IMR-90 (cell line): ENCODE results near the gene HDHD5. TPM values are rescaled to one million over a fixed set of nuclear protein-coding genes. Genes with fewer than 3 reads are reported as not detected.

Experiments used
- ATAC-seq: fragments of 200-7000 bp; cut with Tn5 transposase; 2 replicates; pipeline ENCODE4 v1.9.1; 2020; ENCODE audit warnings: low read depth, mild to moderate bottlenecking, moderate library complexity
- BruUV-seq: library from RNA; stranded (reverse); fragments of 400-500 nt; replicated peaks from 2 replicates; lab custom pipeline; 2021; lab: Mats Ljungman, UMichigan
- CTCF ChIA-PET: fragments of 300-600 bp; formaldehyde crosslinking; extraction: SDS; loops from one replicate; lab custom pipeline; 2021; ENCODE audit warnings: antibody characterized with exemption; lab: Yijun Ruan, JAX
- POLR2A ChIA-PET: fragments of 300-600 bp; sonication (Branson Sonifier 250); formaldehyde crosslinking; loops from one replicate; lab custom pipeline; 2022; ENCODE audit warnings: antibody characterized with exemption; ENCODE audit not compliant: unreplicated experiment; lab: Charles Lee
- DNase-seq: peaks from one replicate; pipeline ENCODE4 v3.0.0; 2013
- H2AFZ ChIP-seq: replicated peaks from 2 replicates; pipeline ENCODE3; 2013; ENCODE audit warnings: low read length, mild to moderate bottlenecking; ENCODE audit not compliant: poor library complexity
- H2AK5ac ChIP-seq: 2 replicates; pipeline ENCODE4 v1.6.1; 2013; ENCODE audit warnings: low read depth, low read length, inconsistent platforms
- H2AK9ac ChIP-seq: replicated peaks from 2 replicates; pipeline ENCODE3; 2013; ENCODE audit warnings: mild to moderate bottlenecking, low read depth, low read length, moderate library complexity; ENCODE audit not compliant: poor library complexity
- H2BK120ac ChIP-seq: 2 replicates; pipeline ENCODE4 v1.6.1; 2013; ENCODE audit warnings: low read depth, low read length, inconsistent platforms
- H2BK15ac ChIP-seq: 3 replicates; pipeline ENCODE4 v1.6.1; 2013; ENCODE audit warnings: low read depth, low read length, inconsistent platforms
- H2BK20ac ChIP-seq: 2 replicates; pipeline ENCODE4 v1.6.1; 2013; ENCODE audit warnings: low read depth, mild to moderate bottlenecking, inconsistent platforms, low read length, moderate library complexity
- H2BK5ac ChIP-seq: 2 replicates; pipeline ENCODE4 v1.6.1; 2013; ENCODE audit warnings: mild to moderate bottlenecking, low read depth, low read length, inconsistent platforms; ENCODE audit not compliant: poor library complexity, severe bottlenecking
- H3K14ac ChIP-seq: replicated peaks from 2 replicates; pipeline ENCODE4 v1.6.1; 2013; ENCODE audit warnings: low read depth, low read length, inconsistent platforms
- H3K18ac ChIP-seq: 2 replicates; pipeline ENCODE4 v1.6.1; 2013; ENCODE audit warnings: low read depth, low read length, control low read depth
- H3K23ac ChIP-seq: 2 replicates; pipeline ENCODE4 v1.6.1; 2013; ENCODE audit warnings: low read depth, low read length, inconsistent platforms
- H3K27ac ChIP-seq: 2 replicates; pipeline ENCODE4 v1.5.1; 2013; ENCODE audit warnings: mild to moderate bottlenecking, control low read depth, low read length; ENCODE audit not compliant: insufficient read depth
- H3K27me3 ChIP-seq: 2 replicates; pipeline ENCODE4 v1.6.1; 2013; ENCODE audit warnings: low read length; ENCODE audit not compliant: control insufficient read depth, insufficient read depth
- H3K36me3 ChIP-seq: 2 replicates; pipeline ENCODE4 v1.6.1; 2013; ENCODE audit warnings: low read length, mixed read lengths; ENCODE audit not compliant: control insufficient read depth, insufficient read depth
- H3K4ac ChIP-seq: 2 replicates; pipeline ENCODE4 v1.6.1; 2013; ENCODE audit warnings: low read depth, low read length, inconsistent platforms
- H3K4me1 ChIP-seq: 2 replicates; pipeline ENCODE4 v1.6.1; 2013; ENCODE audit warnings: low read length, mixed read lengths; ENCODE audit not compliant: control insufficient read depth, insufficient read depth
- H3K4me2 ChIP-seq: 2 replicates; pipeline ENCODE4 v1.6.1; 2013; ENCODE audit warnings: low read depth, mild to moderate bottlenecking, control low read depth, low read length, moderate library complexity
- H3K4me3 ChIP-seq: 2 replicates; pipeline ENCODE4 v1.5.1; 2013; ENCODE audit warnings: low read depth, mild to moderate bottlenecking, control low read depth, low read length, moderate library complexity; ENCODE audit not compliant: insufficient read depth
- H3K56ac ChIP-seq: 2 replicates; pipeline ENCODE4 v1.6.1; 2013; ENCODE audit warnings: low read length, inconsistent platforms; ENCODE audit not compliant: insufficient read depth; ENCODE audit errors: extremely low read depth
- H3K79me1 ChIP-seq, 2 experiments: 2 replicates each; pipeline ENCODE4 v1.6.1; 2013; ENCODE audit warnings: low read length in 2 of 2, inconsistent platforms in 1 of 2, low read depth in 1 of 2
- H3K9ac ChIP-seq: 2 replicates; pipeline ENCODE4 v1.6.1; 2013; ENCODE audit warnings: low read depth, low read length, control low read depth
- H3K9me1 ChIP-seq: 2 replicates; pipeline ENCODE4 v1.6.1; 2013; ENCODE audit warnings: low read length, inconsistent platforms; ENCODE audit not compliant: insufficient read depth
- H3K9me3 ChIP-seq: 2 replicates; pipeline ENCODE4 v1.6.1; 2013; ENCODE audit warnings: low read length; ENCODE audit not compliant: control insufficient read depth, insufficient read depth
- H4K20me1 ChIP-seq: 2 replicates; pipeline ENCODE4 v1.6.1; 2013; ENCODE audit warnings: low read length, inconsistent platforms; ENCODE audit not compliant: insufficient read depth
- H4K5ac ChIP-seq: 2 replicates; pipeline ENCODE4 v1.6.1; 2013; ENCODE audit warnings: mild to moderate bottlenecking, low read depth, low read length, control low read depth
- H4K8ac ChIP-seq, 2 experiments: 2 replicates each; pipeline ENCODE4 v1.6.1; 2013; ENCODE audit warnings: low read depth in 2 of 2, low read length in 2 of 2, control low read depth in 1 of 2, inconsistent platforms in 1 of 2
- H4K91ac ChIP-seq: 2 replicates; pipeline ENCODE4 v1.6.1; 2013; ENCODE audit warnings: low read depth, low read length, inconsistent platforms; ENCODE audit not compliant: insufficient read depth
- RCOR1 ChIP-seq: IDR thresholded peaks from 2 replicates; pipeline ENCODE4 v1.6.1; 2012; ENCODE audit warnings: mild to moderate bottlenecking, low read length, improper control_type of control experiment; ENCODE audit not compliant: insufficient replicate concordance
- WGBS, 2 experiments: methylation state at CpG; one replicate each; pipeline versions ENCODE4 v1.1.5 to v1.1.7; 2013; ENCODE audit warnings: missing lambda C conversion rate in 2 of 2; ENCODE audit not compliant: insufficient read length in 1 of 2; ENCODE audit errors: extremely low coverage in 2 of 2; 5-methylcytosine and 5-hydroxymethylcytosine counted together
- dilution Hi-C: fragments of 300-500 bp; cut with HindIII; formaldehyde crosslinking; loops from one replicate; pipeline ENCODE4 v1.14.3; 2018; ENCODE audit warnings: low sequenced_read_pairs; ENCODE audit not compliant: unreplicated experiment
- in situ Hi-C: fragments of 300-500 bp; cut with MboI; formaldehyde crosslinking; loops from 3 replicates; pipeline ENCODE4 v1.14.3; 2019; ENCODE audit warnings: low sequenced_read_pairs, inconsistent platforms, mixed read lengths
- intact Hi-C: fragments of 100-400 bp; cut with micrococcal nuclease; formaldehyde crosslinking; loops from 2 replicates; pipeline ENCODE4 v1.10.0; 2022
- polyA plus RNA-seq, 3 experiments: library from polyadenylated mRNA; depleted of rRNA; stranded (reverse); fragments of >200 nt; gene quantifications; 2 replicates each; pipeline ENCODE4 v1.2.3, GENCODE V29; 2012; ENCODE audit warnings: low replicate concordance in 1 of 3
- total RNA-seq: library from RNA; depleted of rRNA; stranded (reverse); fragments of >200 nt; gene quantifications from 2 replicates; pipeline ENCODE4 v1.2.3, GENCODE V29; 2012

The HDHD5 gene
- total and polyA plus RNA-seq, 2 of the 4 experiments (the other 2 are of a cell fraction): 31.9 to 37.5 TPM

DNA sequence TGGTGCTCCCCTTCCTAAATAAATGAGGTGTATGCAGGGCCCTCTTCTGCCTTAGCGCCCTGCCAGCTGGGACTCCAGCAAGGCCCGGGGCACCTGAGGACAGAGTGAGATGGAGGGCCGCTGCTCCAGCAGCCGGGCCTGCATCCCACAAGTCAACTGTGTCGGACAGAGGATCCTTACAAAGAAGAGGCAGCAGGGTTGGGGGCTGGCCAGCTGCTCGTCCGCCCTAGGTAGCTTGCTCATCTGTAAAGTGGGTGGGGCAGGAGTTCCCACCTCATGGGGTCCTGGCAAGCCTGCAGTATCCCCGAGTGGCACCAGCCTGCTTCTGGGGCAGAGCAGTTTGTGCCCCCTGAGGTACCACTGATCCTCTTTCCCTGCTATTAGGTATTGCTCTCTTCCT is 45.5 kb downstream of the HDHD5 start:
- Histone ChIP-seq H3K4me3 (no peak overlapping the region), H2AK5ac (no peak overlapping the region; the same call in 1 of the 2 replicates), H4K5ac (no peak overlapping the region), H3K56ac (no peak overlapping the region), H2BK15ac (no peak overlapping the region), H3K27ac (no peak overlapping the region), H3K4me1 (no peaks in the 10 kb centered on the region), H2BK5ac (no peak overlapping the region), H3K9me1 (no peaks in the 10 kb centered on the region), H3K9ac (no peak overlapping the region), H3K4me2 (no peak overlapping the region), H3K23ac (no peak overlapping the region), H3K9me3 (no peaks in the 10 kb centered on the region), H4K20me1 (no peaks in the 10 kb centered on the region), H3K4ac (no peak overlapping the region), H3K27me3 (peaks cover 9% of the 10 kb centered on the region; the same call in 1 of the 2 replicates), H4K8ac (no peak overlapping the region), H2AK9ac (no peak overlapping the region), H3K14ac (no peak overlapping the region), H3K36me3 (peaks cover 13% of the 10 kb centered on the region), H2BK20ac (no peak overlapping the region), H4K91ac (no peak overlapping the region), H2AFZ (no peak overlapping the region), H3K18ac (no peak overlapping the region), H2BK120ac (no peak overlapping the region), H3K79me1 (no peaks in the 10 kb centered on the region)
- DNase-seq (no peak), ATAC-seq (no peak; the same call in 1 of the 2 replicates)
- ChIA-PET CTCF (no interaction called here), POLR2A (no interaction called here)
- no TSS peak for BruUV-seq
- intact Hi-C loops: no loop called here
- 72% methylated on average over 4 of the region's 8 CpGs; no CpG with 5 or more reads in 1 of the 2 experiments for WGBS, 2 experiments
- TF ChIP-seq RCOR1: no peak
- in situ Hi-C loops: no loop called here
- dilution Hi-C loops: no loop called here
